ENCODE data around the gene RNF20.
"Not testable (repeated sequence)": the region's sequence is repeated elsewhere in the genome, so short reads cannot be mapped to it uniquely, and the experiment has no call there.

RNF20 gene, protein sequence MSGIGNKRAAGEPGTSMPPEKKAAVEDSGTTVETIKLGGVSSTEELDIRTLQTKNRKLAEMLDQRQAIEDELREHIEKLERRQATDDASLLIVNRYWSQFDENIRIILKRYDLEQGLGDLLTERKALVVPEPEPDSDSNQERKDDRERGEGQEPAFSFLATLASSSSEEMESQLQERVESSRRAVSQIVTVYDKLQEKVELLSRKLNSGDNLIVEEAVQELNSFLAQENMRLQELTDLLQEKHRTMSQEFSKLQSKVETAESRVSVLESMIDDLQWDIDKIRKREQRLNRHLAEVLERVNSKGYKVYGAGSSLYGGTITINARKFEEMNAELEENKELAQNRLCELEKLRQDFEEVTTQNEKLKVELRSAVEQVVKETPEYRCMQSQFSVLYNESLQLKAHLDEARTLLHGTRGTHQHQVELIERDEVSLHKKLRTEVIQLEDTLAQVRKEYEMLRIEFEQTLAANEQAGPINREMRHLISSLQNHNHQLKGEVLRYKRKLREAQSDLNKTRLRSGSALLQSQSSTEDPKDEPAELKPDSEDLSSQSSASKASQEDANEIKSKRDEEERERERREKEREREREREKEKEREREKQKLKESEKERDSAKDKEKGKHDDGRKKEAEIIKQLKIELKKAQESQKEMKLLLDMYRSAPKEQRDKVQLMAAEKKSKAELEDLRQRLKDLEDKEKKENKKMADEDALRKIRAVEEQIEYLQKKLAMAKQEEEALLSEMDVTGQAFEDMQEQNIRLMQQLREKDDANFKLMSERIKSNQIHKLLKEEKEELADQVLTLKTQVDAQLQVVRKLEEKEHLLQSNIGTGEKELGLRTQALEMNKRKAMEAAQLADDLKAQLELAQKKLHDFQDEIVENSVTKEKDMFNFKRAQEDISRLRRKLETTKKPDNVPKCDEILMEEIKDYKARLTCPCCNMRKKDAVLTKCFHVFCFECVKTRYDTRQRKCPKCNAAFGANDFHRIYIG

GRCh38 chr9:101533334-101534204, at the start of gene RNF20:
RNF20 (plus strand) TSS chr9:101533853; CDS start chr9:101535424, 1,571 bp downstream.
- DNase-seq: peak; percentile 94

DNA sequence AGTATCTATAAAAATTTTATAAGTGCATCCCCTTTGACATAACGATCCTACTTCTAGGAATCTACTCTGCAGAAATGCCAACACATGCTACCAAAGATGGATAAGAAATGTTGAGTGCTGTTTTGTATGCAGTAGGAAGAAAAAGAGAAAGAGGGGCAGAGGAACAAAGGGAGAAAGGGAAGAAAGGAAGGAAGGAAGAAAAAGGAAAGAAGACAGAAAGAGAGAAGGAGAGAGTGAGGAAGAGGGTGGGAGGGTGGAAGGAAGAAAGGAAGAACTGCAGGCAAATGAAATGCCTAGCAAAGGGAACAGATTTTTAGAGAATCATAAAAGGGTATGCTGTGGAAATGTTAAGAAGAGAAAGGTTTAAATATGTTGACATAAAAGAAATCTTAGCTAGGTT, 49.6 kb upstream of the RNF20 start:
- no peak for DNase-seq

GRCh38 chr9:101485924-101486692, 47.5 kb upstream of the RNF20 start:
- no peak for DNase-seq

DNA sequence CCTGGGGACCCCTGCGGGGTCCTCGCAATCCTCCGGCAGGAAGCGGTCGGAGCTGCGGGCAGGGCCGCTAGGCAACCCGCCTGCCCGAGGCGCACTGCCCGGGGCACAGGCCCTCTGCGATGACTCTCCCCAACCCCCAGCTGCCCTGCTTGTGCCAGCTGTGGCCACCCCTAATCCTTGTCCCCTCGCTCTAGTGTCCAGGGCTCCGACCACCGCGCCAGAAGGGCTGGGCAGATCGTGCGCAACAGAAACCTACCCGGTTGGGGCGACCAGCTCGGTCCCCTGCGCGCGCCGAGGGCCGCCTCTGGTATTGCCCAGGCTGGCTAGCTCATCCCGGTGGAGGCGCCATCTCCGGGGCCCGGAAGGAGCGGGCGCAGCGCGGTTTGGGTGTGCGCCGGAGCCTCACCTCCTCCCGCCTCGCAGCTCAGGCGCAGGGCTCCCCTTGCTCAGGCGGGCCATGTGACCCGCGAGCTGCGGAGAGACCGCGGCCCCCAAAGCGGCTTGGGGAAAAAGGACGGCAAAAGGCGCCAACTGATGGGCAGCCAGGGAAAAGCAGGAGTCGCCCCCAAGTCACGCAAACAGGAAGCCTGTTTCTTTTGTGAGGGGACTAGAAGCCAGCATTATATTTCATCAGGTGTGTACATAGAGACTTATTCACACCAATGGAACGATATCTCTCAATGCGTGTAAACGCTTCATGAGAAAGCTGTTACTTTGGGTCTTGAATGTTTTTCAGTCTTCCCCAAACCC, 46.8 kb upstream of the RNF20 start:
- DNase-seq: no peak

- no peak for DNase-seq
These were observed 46.2 kb upstream of the RNF20 start for GRCh38 chr9:101487443-101487840.

DNA sequence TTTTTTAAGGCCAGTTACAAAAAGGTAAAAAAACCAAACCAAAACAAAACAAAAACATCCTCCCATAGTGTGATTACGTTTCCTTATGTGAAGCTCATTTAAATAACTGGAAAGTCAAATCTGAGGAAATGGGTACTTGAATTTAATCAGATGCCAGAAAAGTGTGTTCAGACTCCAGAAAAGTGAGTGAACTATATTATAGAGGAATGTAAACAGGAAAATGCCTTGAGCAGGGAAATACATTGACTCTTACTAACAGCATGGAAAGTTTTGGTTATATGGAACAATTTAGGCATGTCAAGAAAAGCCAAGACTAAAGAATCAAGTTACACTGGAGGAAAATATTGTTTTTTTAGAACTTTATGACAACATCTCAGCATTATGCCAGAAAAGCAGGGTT, 37.8 kb upstream of the RNF20 start:
- DNase-seq: no peak

DNA sequence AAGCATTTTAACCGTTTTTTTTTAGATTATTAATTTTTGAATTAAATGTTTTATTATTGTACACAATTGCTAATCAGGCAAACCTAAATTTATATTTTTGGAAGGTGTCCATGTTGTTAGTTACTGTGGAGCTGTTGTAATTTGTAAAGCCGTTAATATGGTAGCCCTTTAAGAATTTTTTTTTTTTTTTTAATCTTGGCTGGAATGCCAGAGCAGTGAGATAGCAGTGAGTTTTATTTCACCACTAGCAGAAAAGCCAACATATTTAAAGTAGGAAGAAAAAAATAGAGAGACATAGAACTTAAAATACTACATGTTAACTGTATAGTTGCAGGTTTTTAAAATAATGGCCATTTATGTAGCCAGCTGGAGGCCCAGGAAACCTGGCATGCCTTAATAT, 35.3 kb upstream of the RNF20 start:
- no peak for DNase-seq

GRCh38 chr9:101504188-101504587, 29.5 kb upstream of the RNF20 start:
- DNase-seq: no peak

DNA sequence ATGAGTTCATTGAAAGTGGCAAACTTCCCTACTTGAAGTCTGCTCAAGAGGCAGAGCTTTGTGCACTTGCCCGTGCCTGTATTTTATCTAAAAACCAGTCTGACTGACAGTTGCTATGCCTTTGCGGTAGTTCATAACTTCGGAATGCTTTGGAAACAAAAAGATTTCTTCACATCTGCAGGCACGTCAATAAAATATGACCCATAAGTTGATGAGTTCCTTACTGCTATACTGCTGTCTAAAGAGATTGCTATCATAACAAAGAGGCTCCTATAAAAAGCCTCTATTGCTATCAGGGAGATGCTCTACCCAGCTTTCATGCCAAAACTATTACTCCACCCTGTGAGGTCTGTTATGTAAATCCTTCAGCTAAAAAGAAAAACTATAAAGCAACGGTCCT, 25.4 kb upstream of the RNF20 start:
- DNase-seq: no peak

DNA sequence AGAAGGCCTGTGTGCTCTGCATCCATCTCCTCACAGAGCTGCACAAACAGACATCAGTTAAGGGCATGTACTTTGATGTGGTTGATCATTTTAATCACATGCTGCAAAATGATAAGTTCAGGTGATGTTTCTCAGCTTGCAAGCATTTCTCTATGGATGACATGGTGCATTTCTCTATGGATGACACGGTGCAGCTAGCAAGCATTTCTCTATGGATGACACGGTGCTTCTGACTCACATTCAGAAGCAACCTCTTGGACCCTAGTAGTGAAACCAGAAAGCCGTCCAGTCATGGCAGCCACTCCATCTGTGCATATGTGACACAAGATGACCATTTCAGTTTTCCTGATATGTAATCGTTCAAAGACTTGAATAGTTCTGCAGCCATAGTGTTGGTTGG, 24.1 kb upstream of the RNF20 start:
- no peak for DNase-seq

DNA sequence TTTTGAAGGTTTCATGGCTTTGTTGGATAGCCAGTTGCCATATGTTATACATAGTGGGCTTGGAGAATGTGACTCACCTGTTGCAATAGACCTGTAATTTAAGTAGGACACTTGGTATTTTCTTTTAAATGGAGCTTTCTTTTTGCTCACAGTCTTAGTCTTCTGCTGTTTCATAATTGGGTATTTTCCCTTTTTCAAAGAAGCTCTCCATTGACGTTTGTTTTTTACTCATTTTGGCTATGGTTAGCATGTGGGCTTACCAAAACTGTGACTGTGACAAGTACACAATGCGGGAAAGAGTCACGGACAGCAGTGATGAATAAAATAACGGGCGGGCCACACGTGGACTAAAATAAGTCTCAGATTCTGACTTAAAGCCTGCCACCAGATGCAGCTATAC, 23.2 kb upstream of the RNF20 start:
- DNase-seq: no peak

DNA sequence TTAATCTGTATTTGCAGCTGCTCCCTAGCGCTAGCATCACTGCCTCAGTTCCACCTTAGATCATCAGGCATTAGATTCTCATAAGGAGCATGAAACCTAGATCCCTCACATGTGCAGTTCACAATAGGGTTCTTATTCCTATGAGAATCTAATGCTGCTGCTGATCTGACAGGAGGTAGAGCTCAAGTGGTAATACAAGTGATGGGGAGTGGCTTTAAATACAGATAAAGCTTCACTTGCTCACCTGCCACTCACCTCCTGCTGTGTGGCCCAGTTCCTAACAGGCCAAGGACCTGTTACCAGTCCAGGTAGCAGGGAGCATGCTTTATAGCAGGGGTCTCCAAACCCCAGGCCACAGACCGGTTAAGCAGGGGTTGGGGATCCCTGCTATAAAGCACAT, 22.6 kb upstream of the RNF20 start:
- no peak for DNase-seq

- no peak for DNase-seq
These were observed 21.5 kb upstream of the RNF20 start for GRCh38 chr9:101512116-101512515.

GRCh38 chr9:101513351-101513750, 20.3 kb upstream of the RNF20 start:
- no peak for DNase-seq

DNA sequence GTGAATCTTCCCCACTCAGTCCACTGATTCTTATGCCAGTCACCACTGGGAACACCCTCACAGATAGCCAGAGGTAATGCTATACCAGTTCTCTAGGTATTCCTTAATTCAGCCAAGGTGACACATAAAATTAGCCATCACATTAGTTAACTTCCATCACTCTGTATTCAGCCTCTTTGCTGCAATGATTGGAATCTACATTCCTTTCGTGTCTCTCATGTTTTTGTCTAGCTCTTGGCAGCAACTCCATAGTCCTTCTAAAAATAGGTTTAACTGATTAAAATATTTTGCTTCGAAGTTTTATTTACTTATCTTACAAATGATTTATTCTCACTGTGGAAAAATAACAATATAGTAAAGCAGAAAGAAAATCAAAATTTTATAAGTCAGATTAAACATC, 19.6 kb upstream of the RNF20 start:
- DNase-seq: no peak

- DNase-seq: no peak
These were observed 17.0 kb upstream of the RNF20 start for GRCh38 chr9:101516655-101517054.

DNA sequence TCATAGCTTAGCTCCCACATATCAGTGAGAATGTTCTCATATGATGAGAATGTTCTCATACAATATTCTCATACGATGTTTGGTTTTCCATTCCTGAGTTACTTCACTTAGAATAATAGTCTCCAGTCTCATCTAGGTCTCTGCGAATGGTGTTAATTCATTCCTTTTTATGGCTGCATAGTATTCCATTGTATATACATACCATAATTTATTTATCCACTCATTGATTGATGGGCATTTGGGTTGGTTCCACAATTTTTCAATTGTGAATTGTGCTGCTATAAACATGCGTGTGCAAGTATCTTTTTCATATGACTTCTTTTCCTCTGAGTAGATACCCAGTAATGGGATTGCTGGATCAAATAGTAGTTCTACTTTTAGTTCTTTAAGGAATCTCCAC, 15.2 kb upstream of the RNF20 start:
- DNase-seq: not testable (repeated sequence)

DNA sequence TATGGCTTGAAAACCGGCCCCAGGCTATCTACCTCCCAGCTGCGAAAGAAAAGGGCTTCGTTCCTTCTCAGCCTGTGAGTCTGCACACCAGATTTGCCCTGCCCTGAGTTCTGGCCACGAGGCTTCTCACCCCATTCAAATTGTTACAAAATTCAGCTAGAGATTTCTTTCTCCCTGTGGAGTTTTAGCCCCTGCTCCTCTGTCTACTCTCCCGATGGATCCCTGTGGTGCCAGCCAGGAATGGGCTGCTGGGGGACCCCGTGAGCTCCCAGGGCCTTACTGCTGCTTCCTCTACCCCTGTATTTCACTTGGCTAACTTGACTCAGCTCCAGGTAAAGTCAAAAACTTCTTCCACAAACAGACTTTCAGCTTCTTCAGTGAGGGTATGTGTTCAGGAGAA, 9.3 kb upstream of the RNF20 start:
- no peak for DNase-seq

- DNase-seq: no peak
These were observed 6.6 kb upstream of the RNF20 start for GRCh38 chr9:101527066-101527465.

- no peak for DNase-seq
These were observed 5.6 kb upstream of the RNF20 start for GRCh38 chr9:101528015-101528414.

DNA sequence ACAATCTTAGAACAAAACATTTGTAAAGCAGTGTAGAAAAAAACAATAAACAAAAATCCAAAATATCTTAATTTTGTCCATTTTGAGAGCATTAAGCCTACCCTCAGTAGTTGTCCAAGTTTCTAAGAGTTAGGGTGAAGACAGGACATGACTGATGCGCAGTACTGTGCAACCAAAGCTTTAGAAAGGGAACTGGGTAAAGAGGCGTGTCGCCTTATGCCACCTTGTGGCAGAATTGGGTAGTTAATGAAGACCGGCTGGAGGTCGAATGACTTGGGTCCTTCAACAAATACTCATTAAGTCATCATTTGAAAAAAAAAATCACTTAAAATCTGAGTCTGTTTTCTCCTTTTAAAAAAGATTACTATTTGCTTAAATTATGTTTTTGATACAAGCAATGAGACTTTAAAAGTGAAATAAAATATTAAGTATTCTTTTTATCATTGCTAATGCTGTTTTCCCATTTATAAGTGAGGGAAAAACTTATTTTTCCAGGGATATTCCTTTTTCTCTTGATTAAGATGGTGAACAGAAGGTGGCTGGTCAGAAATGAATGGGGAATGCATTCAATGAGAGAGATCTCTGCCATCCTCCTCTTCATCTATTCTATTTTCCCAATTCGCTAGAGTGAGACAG, 3.5 kb upstream of the RNF20 start:
- DNase-seq: no peak
